HG02571 (cell line): ENCODE measurements around the gene QSOX2.

Source experiments
- ATAC-seq: cut with Tn5 transposase; IDR thresholded peaks from one replicate; pipeline ENCODE4 v1.9.1; 2021; ENCODE audit warnings: mild to moderate bottlenecking, moderate library complexity; ENCODE audit not compliant: unreplicated experiment

The QSOX2 gene

DNA sequence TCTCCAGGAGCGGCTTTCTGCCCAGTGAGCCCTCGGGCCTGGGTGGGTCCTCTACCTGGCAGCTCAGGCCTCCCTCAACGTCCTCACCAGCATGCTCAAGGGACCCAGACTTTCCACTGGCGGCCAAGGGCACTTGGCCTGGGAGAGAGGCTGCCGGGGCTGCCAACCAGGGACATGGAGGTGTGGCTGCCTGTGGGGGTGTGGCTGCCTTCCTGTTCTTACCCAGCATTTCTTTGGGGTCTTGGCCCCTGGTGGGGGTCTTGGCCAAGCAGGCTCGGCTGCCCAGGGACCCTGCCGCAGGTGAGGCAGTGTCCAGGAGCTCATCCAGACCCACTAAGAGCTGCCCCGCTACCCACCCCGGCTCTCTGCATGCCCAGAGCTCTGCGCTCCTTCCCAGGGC, 7.2 kb upstream of the QSOX2 start:
- no peak for ATAC-seq

DNA sequence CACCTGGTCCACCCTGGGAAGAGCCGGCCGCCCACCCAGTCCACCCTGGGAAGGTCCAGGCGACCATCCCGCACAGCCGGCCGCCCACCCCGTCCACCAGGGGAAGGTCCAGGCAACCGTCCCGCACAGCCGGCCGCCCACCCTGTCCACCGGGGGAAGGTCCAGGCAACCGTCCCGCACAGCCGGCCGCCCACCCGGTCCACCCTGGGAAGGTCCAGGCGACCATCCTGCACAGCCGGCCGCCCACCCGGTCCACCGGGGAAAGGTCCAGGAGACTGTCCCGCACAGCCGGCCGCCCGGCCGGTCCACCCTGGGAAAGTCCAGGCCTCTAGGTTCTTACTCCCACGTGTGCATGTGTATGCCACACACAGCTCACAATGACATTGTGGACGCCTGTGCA, 6.7 kb upstream of the QSOX2 start:
- ATAC-seq = no peak

DNA sequence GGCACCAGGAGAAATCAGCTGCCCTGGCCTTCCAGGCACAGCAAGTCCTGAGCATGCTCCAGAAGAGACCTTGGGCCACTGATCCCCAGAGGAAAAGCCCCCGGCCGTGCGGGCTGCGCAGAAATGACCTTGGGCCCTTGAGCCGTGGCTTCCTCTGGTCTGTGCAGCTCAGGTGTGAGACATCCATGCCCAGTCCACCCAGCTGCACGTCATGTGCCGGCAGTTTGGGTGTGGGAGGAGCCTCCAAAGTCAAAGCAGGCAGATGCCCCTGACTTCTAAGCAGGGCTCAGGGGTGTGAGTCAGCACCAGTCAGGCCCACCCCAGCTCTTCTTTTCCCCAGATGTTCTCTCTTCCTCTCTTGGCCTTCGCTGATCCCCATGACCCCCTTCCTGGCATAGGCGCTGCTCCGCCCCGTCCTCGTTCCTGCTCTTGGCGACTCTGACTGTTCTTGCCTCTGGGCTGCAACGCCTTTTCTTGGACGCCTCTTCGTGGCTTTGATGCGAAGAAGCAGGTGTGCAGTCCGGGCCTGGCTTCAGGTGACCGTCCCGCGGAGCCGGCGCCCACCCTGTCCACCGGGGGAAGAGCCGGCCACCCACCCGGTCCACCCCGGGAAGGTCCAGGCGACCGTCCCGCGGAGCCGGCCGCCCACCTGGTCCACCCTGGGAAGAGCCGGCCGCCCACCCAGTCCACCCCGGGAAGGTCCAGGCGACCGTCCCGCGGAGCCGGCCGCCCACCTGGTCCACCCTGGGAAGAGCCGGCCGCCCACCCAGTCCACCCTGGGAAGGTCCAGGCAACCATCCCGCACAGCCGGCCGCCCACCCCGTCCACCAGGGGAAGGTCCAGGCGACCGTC, 5.9 kb upstream of the QSOX2 start:
- ATAC-seq = no peak

DNA sequence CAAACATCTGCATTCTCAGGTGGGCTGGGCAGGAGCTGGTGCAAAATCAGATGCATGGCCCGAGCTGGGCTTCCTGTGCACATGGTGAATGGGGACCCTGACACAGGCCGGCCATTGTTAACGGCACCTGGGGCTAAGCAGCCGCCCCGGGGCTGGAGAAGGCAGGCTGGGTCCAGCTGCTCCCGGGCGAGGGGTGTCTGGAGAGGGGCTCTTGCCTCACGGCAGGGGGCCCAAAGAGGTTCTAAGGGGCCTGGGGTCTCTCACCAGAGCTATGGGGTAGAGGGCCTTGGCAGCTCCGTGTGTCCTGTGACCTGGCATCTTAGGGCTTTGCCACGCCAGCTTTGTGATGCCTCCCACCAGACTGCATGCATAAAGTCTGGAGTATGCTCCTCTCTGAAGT, 5.1 kb upstream of the QSOX2 start:
- ATAC-seq = no peak

DNA sequence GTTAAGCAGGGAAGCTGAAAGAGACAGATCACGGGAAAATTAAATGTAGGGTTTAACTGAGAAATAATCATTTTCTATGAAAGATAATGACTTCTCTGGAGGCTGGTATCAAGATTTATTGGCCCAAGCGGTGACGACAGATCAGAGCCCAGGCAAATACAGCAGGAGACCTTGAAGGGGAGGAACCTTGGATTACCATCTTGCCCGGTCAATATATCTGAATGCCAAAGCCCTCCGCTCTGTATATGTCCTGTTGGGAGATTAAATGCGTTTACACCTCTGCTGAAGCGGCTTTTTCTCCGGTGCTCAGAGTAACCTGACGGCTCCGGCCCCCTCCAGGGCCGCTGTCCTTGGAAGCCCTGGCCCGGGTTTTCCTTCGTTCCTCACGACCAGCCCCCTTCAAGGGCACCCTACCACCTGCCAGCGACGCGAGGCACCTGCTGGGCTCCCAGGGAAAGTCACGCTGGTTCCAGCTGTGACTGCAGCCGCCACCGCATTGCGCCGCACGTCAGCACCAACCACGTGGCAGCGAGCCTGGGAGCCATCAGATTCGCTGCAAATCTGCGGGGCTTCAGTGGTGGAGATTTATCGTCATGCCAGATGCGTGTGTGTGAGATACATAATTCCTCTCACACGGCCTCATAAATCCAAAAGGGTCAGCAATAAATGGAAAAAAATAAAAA, 4.4 kb upstream of the QSOX2 start:
- ATAC-seq = no peak

DNA sequence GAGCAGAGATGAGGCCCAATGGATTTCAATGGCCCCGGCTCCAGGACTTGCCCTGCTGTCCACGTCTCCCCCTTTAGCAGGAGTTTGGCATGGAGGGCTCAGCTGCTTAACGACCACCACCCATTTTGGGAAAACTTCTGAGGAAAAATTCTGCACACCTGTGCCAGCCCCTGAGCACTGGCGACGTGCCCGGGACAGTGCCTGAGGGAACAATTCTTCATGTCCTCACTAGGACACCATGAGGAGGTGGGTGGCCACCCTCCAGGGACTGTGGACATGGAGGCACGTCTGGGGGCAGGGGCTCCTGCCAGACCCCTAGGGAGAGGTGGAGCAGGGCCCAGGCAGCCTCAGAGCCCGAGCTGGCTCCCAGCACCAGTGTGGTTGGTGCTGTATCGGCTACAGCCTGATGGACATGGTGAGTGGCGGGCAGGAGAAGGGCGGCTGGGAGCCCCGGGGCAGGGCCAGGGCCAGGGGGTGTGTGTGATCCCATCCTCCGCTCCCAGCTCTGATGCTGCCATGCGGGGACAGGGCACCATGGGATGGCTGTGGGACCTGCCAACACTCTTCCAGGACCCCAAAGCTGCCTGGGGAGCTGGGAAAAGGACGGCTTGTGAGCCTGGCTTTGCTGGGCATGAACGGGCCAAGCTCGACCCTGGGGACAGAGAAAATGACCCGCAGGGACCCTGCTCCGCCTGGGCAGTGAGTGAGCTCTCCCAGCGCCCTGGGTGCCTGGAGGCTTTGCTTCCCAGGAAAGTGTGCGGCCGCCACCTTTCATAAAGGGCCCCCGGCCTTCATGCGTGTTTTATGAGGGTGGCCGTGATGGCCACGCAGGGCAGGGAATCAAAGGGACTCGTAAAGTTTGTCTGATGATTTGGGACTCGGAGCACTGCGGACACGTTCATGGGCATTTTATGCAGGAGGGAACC, 3.6 kb upstream of the QSOX2 start:
- no peak for ATAC-seq

DNA sequence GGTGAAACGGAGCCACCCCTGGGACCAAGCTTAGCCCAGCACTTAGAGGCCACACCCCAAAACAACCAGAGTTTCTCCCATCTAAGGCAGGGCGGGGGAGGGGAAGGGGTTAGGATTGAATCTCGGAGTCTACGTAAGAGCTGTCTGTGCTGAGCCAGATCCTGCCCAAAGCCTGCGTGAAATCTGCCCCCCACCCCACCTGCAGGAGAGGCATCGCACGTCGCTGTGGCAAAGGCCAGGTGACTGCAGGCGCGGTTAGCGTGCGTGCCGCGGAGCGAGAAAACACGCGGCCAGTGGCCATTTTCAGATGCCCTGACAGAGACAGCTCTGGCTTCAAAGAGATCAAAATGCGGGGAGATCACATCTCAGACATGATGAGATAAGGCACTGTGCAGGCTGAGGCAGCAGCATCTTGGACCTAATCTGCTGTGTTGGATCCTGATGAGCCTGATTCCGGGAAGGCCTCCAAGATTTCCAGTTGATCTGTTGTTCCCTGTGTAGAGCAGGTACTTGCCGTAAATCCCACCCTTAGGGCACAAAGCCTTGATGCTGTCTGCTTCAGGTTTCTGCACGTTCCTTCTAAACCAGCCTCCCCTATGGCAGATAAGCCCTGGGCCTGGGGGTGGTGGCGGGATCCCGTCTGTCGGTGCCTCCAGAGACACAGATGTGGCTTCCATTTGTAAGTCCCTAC, 2.5 kb upstream of the QSOX2 start:
- no peak for ATAC-seq

DNA sequence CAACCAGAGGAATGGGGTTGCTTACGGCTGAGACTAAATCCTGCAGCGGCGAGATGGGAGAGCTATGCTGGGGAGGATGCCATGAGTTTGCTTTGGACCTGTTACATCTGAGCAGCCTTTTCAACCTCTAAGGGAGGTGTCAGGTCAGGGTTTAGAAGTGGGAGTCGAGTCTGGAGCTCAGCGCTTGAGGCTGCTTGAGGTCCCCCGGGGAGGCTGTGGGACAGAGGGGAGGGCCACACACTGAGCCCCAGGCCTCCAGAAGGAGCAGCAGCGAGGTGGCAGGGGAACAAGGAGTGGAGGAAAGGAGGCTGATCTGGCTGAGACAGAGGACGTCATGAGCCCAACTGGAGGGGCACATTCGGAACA, 1.9 kb upstream of the QSOX2 start:
- ATAC-seq = no peak

DNA sequence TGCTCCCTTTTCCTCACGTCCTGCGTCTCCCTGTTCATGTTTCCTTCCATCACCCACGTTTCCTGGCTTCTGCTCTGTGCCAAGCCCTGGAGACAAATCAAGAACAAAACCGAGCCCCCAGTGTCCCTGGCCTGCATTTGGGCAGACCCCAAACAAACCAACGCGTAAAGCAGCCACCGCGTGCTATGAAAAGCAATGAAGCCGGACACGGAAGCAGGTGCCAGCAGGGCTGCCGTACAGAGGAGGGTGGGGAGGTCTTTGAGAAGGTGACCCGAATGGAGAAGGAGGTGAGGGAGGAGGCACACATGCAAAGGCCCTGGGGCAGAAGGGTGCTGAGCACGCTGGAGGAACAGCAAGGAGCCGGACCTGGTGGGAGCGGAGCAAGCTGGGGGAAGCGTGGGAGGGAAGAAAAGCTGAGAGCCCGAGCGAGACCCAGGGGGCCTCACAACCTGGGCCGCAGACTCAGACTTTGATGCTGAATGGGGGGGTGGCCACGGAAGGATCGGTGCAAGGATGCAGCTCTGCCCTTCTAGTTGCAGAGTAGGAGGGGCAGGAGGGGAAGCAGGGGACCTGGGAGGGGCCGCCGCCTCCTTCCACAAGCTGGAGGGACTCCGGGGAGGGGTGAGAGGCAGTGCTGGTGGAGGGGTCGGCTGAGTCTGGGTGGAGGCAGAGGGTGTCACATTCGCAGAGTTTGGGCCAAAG, 1.4 kb upstream of the QSOX2 start:
- no peak for ATAC-seq

DNA sequence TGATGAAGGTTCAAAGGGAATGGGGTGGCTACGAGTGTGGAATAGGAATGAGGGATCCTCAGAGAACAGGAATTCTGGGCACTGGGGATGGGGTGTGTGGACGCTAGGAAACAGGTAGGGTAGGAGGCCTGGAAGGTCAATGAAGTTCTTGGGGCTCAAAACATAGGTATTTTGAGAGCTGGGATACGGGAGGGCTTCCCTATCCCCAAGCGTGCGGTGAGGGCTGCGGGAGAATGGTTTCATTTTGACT, 718 bp downstream of the QSOX2 start:
- ATAC-seq = no peak

DNA sequence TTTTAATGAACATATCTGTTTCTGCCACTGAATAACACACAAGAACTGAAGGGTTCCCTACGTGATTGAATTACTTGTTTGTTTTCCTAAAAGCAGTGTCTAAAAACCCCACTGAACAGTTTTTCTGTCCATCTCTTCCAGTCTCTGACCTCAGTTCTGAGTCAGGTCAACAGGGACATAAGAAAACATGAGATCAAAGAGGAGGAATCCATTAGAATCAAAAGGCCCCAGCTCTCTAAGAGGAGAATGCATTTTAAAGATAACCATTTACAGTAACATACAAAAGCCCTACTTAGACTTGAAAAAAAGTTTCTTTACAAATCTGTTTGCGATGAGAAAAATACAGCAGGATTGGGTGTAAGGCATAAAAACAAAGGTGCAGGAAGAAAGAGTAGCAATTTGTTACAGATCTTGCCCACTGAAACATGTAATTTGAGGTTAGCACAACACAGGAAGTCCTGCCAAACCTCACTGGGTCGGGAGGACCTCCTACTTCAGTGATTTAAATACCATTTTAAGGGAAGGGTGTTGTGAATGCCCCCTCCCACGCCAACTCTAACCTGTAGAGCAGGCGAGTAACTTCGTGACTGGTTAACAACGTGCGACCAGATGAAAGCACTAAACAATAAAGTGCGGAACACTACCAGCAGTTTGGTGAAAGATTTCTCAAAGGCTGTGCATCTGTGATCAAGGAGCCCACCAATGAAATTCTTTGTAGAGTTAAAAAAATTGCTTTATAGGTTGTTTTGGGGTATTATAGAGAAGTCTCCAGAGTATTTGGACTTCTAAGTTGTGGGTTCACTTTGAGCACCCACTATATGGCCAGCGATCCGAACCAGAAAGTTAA, 1.3 kb downstream of the QSOX2 start:
- ATAC-seq = no peak

DNA sequence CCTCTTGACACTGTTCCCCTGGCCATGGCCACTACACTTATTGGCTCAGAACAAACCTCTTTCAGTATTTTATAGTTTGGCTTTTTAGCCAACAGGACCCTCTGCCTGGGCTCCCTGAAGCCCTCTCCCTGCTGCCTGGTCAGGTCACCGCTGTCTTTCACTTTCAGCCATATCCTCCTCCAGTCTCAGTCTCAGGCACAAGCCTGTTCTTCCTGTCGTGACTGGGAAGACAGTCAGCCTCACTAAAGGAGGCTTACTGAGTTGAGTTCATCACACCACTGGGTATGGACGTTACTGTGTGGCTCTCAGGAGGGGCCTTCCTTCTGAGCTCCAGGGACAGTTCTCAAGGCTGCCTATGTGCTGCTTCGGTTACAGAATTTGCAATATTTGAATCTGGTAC, 2.0 kb downstream of the QSOX2 start:
- ATAC-seq = no peak

DNA sequence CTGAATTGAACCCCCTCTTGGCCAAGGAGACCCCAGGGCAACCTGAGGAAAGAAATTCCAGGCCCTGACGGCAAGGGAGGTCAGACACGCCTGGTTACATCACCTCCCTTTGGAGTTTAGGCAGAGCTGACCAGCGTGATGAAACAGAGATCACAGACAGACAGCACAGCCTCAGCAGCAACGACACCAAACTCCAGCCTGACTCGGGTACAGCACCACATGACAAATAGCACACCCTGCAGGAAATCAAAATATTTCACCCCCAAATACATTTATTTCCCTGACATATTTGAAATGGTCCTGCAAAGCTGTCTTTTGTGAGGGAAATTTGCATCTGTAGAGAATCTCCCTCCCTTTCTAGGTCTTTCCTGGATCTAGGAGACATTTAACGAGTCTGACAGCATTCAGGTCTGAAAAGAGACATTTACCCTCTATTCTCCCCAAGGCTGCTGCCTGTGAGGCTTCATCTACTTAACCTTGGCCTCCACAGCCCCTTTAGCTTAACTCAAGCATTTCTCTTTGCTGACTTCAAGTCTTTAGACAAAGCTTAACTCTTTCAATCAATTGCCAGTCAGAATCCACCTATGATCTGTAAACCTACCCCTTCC, 2.6 kb downstream of the QSOX2 start:
- ATAC-seq = no peak

DNA sequence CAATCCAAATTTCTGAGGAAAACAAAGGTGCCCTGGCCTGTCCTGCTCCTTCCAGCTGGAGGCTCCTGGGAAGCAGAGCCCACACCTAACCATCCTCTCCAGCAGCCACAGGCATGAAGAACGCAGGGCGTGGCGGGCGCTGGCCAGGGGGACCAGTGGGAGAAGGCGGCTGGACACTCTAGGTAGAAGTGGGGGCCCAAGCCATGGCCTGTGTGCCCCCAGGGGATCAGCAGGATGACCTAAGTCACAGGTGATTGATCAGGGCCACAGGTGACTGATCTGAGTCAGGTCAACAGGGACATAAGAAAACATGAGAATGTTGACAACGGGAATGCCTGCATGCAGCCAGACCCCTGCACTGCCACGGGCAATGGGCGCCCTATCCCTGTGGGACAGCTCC, 3.4 kb downstream of the QSOX2 start:
- no peak for ATAC-seq

DNA sequence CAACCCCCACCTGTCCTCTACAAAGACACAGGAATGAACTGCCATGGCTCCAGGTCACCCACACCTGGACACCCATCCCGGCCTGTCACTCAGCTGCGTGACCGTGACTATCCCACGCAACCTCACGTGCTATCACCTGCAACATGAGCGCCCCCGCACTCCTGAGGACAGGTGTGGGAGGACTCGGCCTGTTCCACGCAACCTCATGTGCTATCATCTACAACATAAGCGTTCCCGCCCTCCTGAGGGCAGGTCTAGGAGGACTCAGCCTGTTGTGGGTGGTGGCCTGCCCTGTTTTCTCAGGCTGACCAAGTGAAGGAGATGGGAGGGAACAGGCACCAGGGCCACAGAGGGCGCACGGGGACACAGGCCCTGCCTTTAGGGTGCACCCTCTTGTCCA, 4.1 kb downstream of the QSOX2 start:
- no peak for ATAC-seq

DNA sequence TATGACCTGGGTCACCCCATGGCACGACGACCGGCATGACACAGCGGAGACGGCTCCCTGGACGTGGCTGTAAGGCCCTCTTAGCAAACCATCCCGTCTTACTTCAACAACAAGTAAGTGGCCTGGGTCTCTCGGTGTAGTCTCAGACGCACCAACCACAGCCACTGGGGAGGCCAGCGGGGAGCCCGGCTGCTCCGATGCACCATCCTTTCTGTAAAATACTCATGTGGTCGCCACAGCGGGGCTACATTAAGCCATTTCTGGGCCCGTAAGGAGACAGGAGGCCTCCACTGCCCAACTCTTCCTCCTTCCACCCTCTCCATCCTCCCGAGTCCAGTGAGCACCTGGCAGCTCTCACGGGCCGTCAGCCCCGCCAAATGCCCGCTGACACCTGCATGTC, 4.7 kb downstream of the QSOX2 start:
- no peak for ATAC-seq

DNA sequence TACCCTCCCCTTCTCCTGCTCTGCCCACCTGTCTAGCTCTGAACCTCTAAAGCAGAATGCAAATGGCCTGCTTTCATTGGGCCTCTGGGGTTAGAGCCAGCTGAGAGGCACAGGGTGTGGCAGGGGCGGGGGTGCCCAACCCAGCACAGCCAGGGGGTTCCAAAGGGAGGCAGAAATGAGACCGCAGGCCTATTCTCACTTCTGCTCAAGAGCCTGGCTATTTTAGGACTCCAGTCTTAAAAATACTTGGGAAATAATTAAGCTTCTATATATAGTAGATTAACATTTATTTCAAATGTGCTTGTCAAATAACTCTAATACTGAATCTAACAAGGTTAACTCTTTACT, 5.7 kb downstream of the QSOX2 start:
- ATAC-seq = no peak

DNA sequence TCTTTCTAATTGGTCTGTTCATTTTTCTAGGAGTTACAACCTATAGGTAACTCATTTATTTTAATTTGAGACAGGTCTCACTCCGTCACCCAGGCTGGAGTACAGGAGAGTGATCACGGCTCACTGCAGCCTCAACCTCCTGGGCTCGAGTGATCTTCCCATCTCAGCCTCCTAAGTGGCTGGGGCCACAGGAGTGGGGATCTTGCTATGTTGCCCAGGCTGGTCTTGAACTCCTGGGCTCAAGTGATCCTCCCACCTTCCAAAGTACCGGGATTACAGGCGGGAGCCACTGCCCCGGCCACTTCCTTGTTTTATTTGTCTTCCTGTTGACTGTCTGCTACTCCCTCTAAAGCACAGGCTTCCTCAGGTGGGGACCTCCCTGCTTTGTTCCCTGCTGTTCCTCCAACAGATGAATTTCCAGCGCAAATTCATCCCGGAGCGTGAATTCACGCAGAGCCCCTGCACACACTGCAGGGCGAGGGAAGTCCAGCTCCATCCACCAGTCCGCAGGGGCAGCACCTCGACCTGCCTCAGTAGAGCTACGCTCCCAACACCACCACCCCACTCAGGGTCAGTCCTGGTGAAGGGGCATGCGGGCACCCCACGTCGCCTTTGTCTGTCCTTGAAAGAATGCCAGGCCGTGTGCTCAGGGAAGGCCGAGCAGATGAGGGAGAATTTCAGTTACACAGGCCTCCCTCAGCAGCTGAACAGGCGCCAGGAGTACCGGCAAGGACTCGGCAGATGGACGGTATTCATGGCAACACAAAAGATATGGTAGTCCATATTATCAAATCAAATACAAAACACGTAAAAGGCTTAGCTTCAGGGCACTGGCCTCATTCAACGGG, 6.3 kb downstream of the QSOX2 start:
- no peak for ATAC-seq

DNA sequence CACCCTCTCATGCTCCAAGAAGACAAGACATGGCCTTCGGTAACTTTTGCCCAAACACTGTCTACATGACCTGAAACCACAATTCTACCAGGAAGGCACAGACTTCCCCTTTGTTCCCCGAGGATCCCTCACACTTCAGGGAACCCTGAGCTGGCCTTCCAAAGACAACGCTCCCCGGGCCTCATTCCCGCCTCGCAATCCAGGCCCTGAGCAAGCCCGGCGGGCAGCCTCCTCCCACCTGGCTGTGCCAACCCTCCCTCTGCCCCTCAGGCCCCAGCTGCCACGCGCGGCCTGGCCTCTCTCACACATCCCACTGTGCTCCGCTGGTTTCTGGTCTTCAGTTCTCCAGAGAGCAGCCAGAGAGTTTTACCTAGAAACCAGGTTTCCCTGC, 7.3 kb downstream of the QSOX2 start:
- ATAC-seq = no peak
